H1 (cell line): ENCODE data around the gene DCANP1. TPM values are rescaled to one million over a fixed set of nuclear protein-coding genes. Genes with fewer than 3 reads are reported as not detected.
"Not testable (repeated sequence)": the region's sequence is repeated elsewhere in the genome, so short reads cannot be mapped to it uniquely, and the experiment has no call there.

Source experiments
- CTCF ChIA-PET: fragments of 300-600 bp; sonication (Branson Sonifier 250); formaldehyde crosslinking; loops from one replicate; lab custom pipeline; 2021; ENCODE audit not compliant: partially characterized antibody; lab: Charles Lee
- POLR2A ChIA-PET: fragments of 300-600 bp; sonication (Branson Sonifier 250); formaldehyde crosslinking; loops from one replicate; lab custom pipeline; 2021; ENCODE audit warnings: inconsistent platforms; ENCODE audit not compliant: partially characterized antibody; lab: Charles Lee
- DNase-seq, 2 experiments: peaks; one replicate each; pipeline versions ENCODE4 v3.0.0 to v3.0.0-alpha.2; 2010 to 2022; ENCODE audit warnings: low spot score in 2 of 2, low read depth in 1 of 2, mixed read lengths in 1 of 2
- FAIRE-seq: peaks from 2 replicates; lab custom pipeline; 2011; peaks lifted over from hg19 to GRCh38; lab: Jason Lieb, UNC
- H2AFZ ChIP-seq: 2 replicates; pipeline ENCODE4 v1.8.1; 2012; ENCODE audit warnings: low read length, inconsistent platforms
- H2AK5ac ChIP-seq: 2 replicates; pipeline ENCODE4 v1.6.1; 2013; ENCODE audit warnings: low read depth, low read length
- H2BK120ac ChIP-seq: replicated peaks from 2 replicates; pipeline ENCODE3; 2013; ENCODE audit warnings: low read depth, low read length, inconsistent platforms
- H2BK12ac ChIP-seq: 2 replicates; pipeline ENCODE4 v1.6.1; 2013; ENCODE audit warnings: low read depth, low read length
- H2BK15ac ChIP-seq: 2 replicates; pipeline ENCODE4 v1.6.1; 2013; ENCODE audit warnings: low read length
- H2BK20ac ChIP-seq: 2 replicates; pipeline ENCODE4 v1.6.1; 2013; ENCODE audit warnings: low read length
- H2BK5ac ChIP-seq: 2 replicates; pipeline ENCODE4 v1.6.1; 2013; ENCODE audit warnings: low read depth, low read length
- H3K14ac ChIP-seq: 2 replicates; pipeline ENCODE4 v1.6.1; 2013; ENCODE audit warnings: inconsistent platforms; ENCODE audit not compliant: insufficient read length
- H3K18ac ChIP-seq: 2 replicates; pipeline ENCODE4 v1.6.1; 2013; ENCODE audit warnings: low read length; ENCODE audit errors: extremely low read depth
- H3K23ac ChIP-seq: 2 replicates; pipeline ENCODE4 v1.6.1; 2013; ENCODE audit warnings: inconsistent platforms; ENCODE audit not compliant: insufficient read length
- H3K23me2 ChIP-seq: 2 replicates; pipeline ENCODE4 v1.6.1; 2013; ENCODE audit warnings: low read depth, low read length
- H3K27ac ChIP-seq: 2 replicates; pipeline ENCODE4 v1.6.1; 2011; ENCODE audit warnings: low read depth, low read length, inconsistent platforms
- H3K27me3 ChIP-seq, 4 experiments: replicated peaks in 1 of 4; 1 replicate in 1 of 4; 2 replicates in 3 of 4; pipeline versions ENCODE4 v1.6.1 to v1.8.1; 2011 to 2013; ENCODE audit warnings: low read length in 3 of 4, mild to moderate bottlenecking in 3 of 4, inconsistent platforms in 2 of 4, mixed read lengths in 2 of 4, moderate library complexity in 1 of 4; ENCODE audit not compliant: control insufficient read depth in 3 of 4, insufficient read depth in 3 of 4; ENCODE audit errors: extremely low read depth in 1 of 4
- H3K36me3 ChIP-seq, 4 experiments: 2 replicates each; pipeline versions ENCODE4 v1.6.1 to v1.8.1; 2011 to 2013; ENCODE audit warnings: mild to moderate bottlenecking in 4 of 4, low read length in 3 of 4, moderate library complexity in 2 of 4, control low read depth in 1 of 4, inconsistent platforms in 1 of 4; ENCODE audit not compliant: insufficient read depth in 4 of 4, control insufficient read depth in 2 of 4
- H3K4ac ChIP-seq: replicated peaks from 2 replicates; pipeline ENCODE3; 2013; ENCODE audit warnings: low read length, low read depth, mixed read lengths, inconsistent platforms; ENCODE audit not compliant: insufficient read length
- H3K4me1 ChIP-seq, 4 experiments: replicated peaks in 1 of 4; 1 replicate in 1 of 4; 2 replicates in 3 of 4; pipeline versions ENCODE4 v1.6.1 to v1.8.1; 2011 to 2013; ENCODE audit warnings: low read length in 3 of 4, inconsistent platforms in 2 of 4, mixed read lengths in 1 of 4; ENCODE audit not compliant: insufficient read depth in 4 of 4, control insufficient read depth in 3 of 4
- H3K4me2 ChIP-seq, 2 experiments: 2 replicates each; pipeline versions ENCODE4 v1.6.1 to v1.8.1; 2011 to 2013; ENCODE audit warnings: low read depth in 2 of 2, low read length in 2 of 2, control low read depth in 1 of 2, inconsistent platforms in 1 of 2, mild to moderate bottlenecking in 1 of 2; ENCODE audit not compliant: insufficient read depth in 1 of 2
- H3K4me3 ChIP-seq, 4 experiments: fragments of 200-600, 300-600 bp in 1 of 4; sonication (generic), shearing (Covaris generic), sonication (Bioruptor Twin) in 1 of 4; 2 replicates each; pipeline versions ENCODE4 v1.5.1 to v1.8.1; 2011 to 2016; ENCODE audit warnings: low read length in 4 of 4, low read depth in 3 of 4, control low read depth in 2 of 4, inconsistent platforms in 2 of 4, mild to moderate bottlenecking in 2 of 4, mixed read lengths in 1 of 4, moderate library complexity in 1 of 4; ENCODE audit not compliant: insufficient read depth in 2 of 4; ENCODE audit errors: extremely low read depth in 1 of 4
- H3K56ac ChIP-seq: replicated peaks from 2 replicates; pipeline ENCODE3; 2013; ENCODE audit warnings: low read depth, mild to moderate bottlenecking, mixed read lengths, low read length, inconsistent platforms; ENCODE audit not compliant: insufficient read length
- H3K79me1 ChIP-seq: 2 replicates; pipeline ENCODE4 v1.6.1; 2013; ENCODE audit warnings: low read depth, low read length, control low read depth
- H3K79me2 ChIP-seq, 2 experiments: 2 replicates each; pipeline versions ENCODE4 v1.6.1 to v1.8.1; 2012 to 2013; ENCODE audit warnings: low read length in 2 of 2, mild to moderate bottlenecking in 2 of 2, inconsistent platforms in 1 of 2; ENCODE audit not compliant: insufficient read depth in 2 of 2, control insufficient read depth in 1 of 2
- H3K9ac ChIP-seq, 4 experiments: replicated peaks in 1 of 4; 1 replicate in 1 of 4; 2 replicates in 3 of 4; pipeline versions ENCODE4 v1.6.1 to v1.8.1; 2011 to 2013; ENCODE audit warnings: low read depth in 3 of 4, low read length in 3 of 4, control low read depth in 2 of 4, mild to moderate bottlenecking in 2 of 4, moderate library complexity in 2 of 4, inconsistent platforms in 1 of 4; ENCODE audit errors: extremely low read depth in 1 of 4
- H3K9me3 ChIP-seq, 2 experiments: 2 replicates each; pipeline versions ENCODE4 v1.6.1 to v1.8.1; 2012 to 2013; ENCODE audit warnings: mild to moderate bottlenecking in 2 of 2, moderate library complexity in 2 of 2, control low read depth in 1 of 2, inconsistent platforms in 1 of 2, low read depth in 1 of 2, low read length in 1 of 2, mixed read lengths in 1 of 2; ENCODE audit not compliant: insufficient read depth in 2 of 2
- H4K20me1 ChIP-seq, 2 experiments: replicated peaks in 1 of 2; 2 replicates each; pipeline versions ENCODE3 to v1.8.1; 2011 to 2013; ENCODE audit warnings: inconsistent platforms in 2 of 2, low read length in 2 of 2, mild to moderate bottlenecking in 1 of 2; ENCODE audit not compliant: insufficient read depth in 2 of 2, control insufficient read depth in 1 of 2
- H4K5ac ChIP-seq: 2 replicates; pipeline ENCODE4 v1.6.1; 2013; ENCODE audit warnings: low read length, low read depth, mixed read lengths, inconsistent platforms; ENCODE audit not compliant: insufficient read length
- H4K8ac ChIP-seq: 2 replicates; pipeline ENCODE4 v1.8.0; 2013; ENCODE audit warnings: mild to moderate bottlenecking, moderate library complexity, low read length, inconsistent platforms; ENCODE audit not compliant: insufficient read depth; ENCODE audit errors: extremely low read depth
- H4K91ac ChIP-seq: replicated peaks from 2 replicates; pipeline ENCODE3; 2013; ENCODE audit warnings: low read length, mixed read lengths, inconsistent platforms; ENCODE audit not compliant: insufficient read length
- WGBS, 2 experiments: shearing (Covaris generic) in 1 of 2; methylation state at CpG; one replicate each; pipeline versions ENCODE4 v1.1.6 to v1.1.7; 2013 to 2015; ENCODE audit warnings: low lambda C conversion rate in 2 of 2, mixed read lengths in 2 of 2, inconsistent platforms in 1 of 2, low coverage in 1 of 2, missing lambda C conversion rate in 1 of 2; ENCODE audit not compliant: insufficient replicate concordance in 2 of 2, insufficient coverage in 1 of 2, insufficient read length in 1 of 2; ENCODE audit errors: extremely low coverage in 1 of 2, missing lambda C conversion rate in 1 of 2; 5-methylcytosine and 5-hydroxymethylcytosine counted together
- polyA plus RNA-seq, 7 experiments: library from polyadenylated mRNA; depleted of rRNA in 3 of 7; stranded (reverse) in 5 of 7; unstranded in 2 of 7; fragments of >200 nt in 5 of 7; fragments of 200-250 nt in 2 of 7; gene quantifications; 1 replicate in 5 of 7; 2 replicates in 1 of 7; 4 replicates in 1 of 7; pipeline versions ENCODE4 v1.2.1 to v1.2.3, GENCODE V29; 2011 to 2013; ENCODE audit warnings: missing spikeins in 2 of 7, mixed read lengths in 2 of 7
- total RNA-seq: library from RNA; stranded (reverse); fragmentation: NEBNext Ultra II Directional; extraction: Animal tissue kit (Norgen Biotek cat#: 25700); gene quantifications from 2 replicates; pipeline ENCODE4 v1.2.1, GENCODE V29; 2021

DCANP1 gene
- total and polyA plus RNA-seq, 2 of the 8 experiments (the other 6 are each of a cell fraction or from before 2014, with no cell fraction given) = not detected

DNA sequence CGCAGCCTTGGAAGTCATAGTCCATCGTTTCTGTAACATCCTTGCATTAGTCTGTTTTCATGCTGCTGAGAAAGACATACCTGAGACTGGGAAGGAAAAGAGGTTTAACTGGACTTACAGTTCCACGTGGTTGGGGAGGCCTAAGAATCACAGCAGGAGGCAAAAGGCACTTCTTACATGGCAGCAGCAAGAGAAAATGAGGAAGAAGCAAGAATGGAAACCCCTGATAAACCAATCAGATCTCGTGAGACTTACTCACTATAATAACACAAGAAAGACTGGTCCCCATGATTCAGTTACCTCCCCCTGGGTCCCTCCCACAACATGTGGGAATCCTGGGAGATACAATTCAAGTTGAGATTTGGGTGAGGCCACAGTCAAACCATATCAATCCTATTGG is 48.4 kb upstream of the DCANP1 start:
- H4K91ac ChIP-seq, H4K8ac ChIP-seq, FAIRE-seq, H3K4me3 ChIP-seq, H3K18ac ChIP-seq, H2BK20ac ChIP-seq, H2BK120ac ChIP-seq, H2BK12ac ChIP-seq, H2BK5ac ChIP-seq, H4K5ac ChIP-seq, H3K56ac ChIP-seq, H3K23ac ChIP-seq, H3K9me3 ChIP-seq, DNase-seq, H2AFZ ChIP-seq, H3K79me2 ChIP-seq, H3K4ac ChIP-seq, H3K27ac ChIP-seq, H3K4me2 ChIP-seq, H2BK15ac ChIP-seq, POLR2A ChIA-PET, H3K36me3 ChIP-seq, H3K9ac ChIP-seq, H3K23me2 ChIP-seq, H3K79me1 ChIP-seq, H2AK5ac ChIP-seq, H3K14ac ChIP-seq: not testable (repeated sequence)
- H3K4me1 ChIP-seq = peaks cover 4 to 23% (median 12%) of the 10 kb centered on the region in 4 experiments
- peaks cover 3 to 10% of the 10 kb centered on the region in 2 experiments for H4K20me1 ChIP-seq
- 76% methylated on average over 4 of the region's 4 CpGs; no CpG with 5 or more reads in 1 of the 2 experiments for WGBS, 2 experiments
- CTCF ChIA-PET = interaction anchor here (1.0 to 2.5 kb wide), 5 partner anchors 30 to 58 kb away, joined by 3 to 9 read pairs (median 4); no protein-coding TSS in a partner anchor
- H3K27me3 ChIP-seq = peaks cover 47 to 80% (median 68%) of the 10 kb centered on the region in 4 experiments
